Lower lobe of right lung (tissue), 2 donors: ENCODE data around the gene RPL39L. TPM values are rescaled to one million over a fixed set of nuclear protein-coding genes. Genes with fewer than 3 reads are reported as not detected.

Experiments used
- ATAC-seq, 2 donors: fragments of 200-7000 bp; cut with Tn5 transposase; one replicate each; pipeline ENCODE4 v1.9.1; 2020 to 2022; ENCODE audit warnings: mild to moderate bottlenecking in 2 of 2, moderate library complexity in 2 of 2
- DNase-seq: peaks from one replicate; pipeline ENCODE4 v3.0.0-alpha.2; 2020
- H3K27ac ChIP-seq: fragments of 200-600 bp; one replicate; pipeline ENCODE4 v1.8.0; 2022
- H3K27me3 ChIP-seq: fragments of 200-600 bp; one replicate; pipeline ENCODE4 v1.8.0; 2022; ENCODE audit warnings: low read depth
- H3K36me3 ChIP-seq: fragments of 200-600 bp; one replicate; pipeline ENCODE4 v1.8.0; 2022; ENCODE audit warnings: mild to moderate bottlenecking
- H3K4me1 ChIP-seq: fragments of 200-600 bp; one replicate; pipeline ENCODE4 v1.8.0; 2022
- H3K4me3 ChIP-seq: fragments of 200-600 bp; one replicate; pipeline ENCODE4 v1.8.0; 2022; ENCODE audit warnings: mild to moderate bottlenecking
- H3K9me3 ChIP-seq: fragments of 200-600 bp; one replicate; pipeline ENCODE4 v1.8.0; 2022
- intact Hi-C: fragments of 100-400 bp; cut with DNase I; formaldehyde crosslinking; loops from one replicate; pipeline ENCODE4 v1.11.0; 2022
- total RNA-seq: library from RNA; stranded (reverse); fragmentation: NEBNext Ultra II Directional; extraction: Animal tissue kit (Norgen Biotek cat#: 25700); gene quantifications from one replicate; pipeline ENCODE4 v1.2.1, GENCODE V29; 2021
- TF ChIP-seq, protein P1 (sequence below): fragments of 200-600 bp; IDR thresholded peaks from one replicate; pipeline ENCODE4 v1.8.0; 2022; ENCODE audit warnings: antibody characterized with exemption, mild to moderate bottlenecking
- donor health status: DM: no; HTN: yes; CAD: no; lungs with severe emphysema.

RPL39L gene
- total RNA-seq, 1 donor from 2014 or later = 4.8 TPM

DNA sequence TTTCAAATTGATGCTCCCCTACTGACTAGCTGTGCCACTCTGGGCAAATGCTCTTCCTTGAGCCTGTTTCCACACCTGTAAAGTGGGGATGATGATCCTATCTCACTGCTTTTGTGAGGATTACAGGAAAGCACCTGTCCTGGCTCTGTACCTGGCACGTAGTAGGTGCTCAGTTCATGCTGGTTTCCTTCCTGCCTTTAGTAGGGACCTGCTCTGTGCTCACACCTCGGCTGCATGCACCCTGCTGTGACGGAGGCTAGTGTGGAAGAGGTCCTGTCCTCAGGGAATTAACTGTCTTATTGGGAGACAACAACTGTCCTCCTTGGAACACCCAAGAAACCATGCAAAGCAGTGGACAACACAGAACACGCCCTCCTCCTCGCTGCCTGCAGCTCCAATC lies 61.8 kb downstream of the RPL39L start:
- Histone ChIP-seq H3K36me3 (peaks cover 60% of the 10 kb centered on the region), H3K27ac (no peak overlapping the region), H3K4me3 (no peak overlapping the region), H3K9me3 (no peaks in the 10 kb centered on the region), H3K4me1 (no peaks in the 10 kb centered on the region), H3K27me3 (no peaks in the 10 kb centered on the region)
- DNase-seq = no peak
- intact Hi-C loops = no loop called here
- TF ChIP-seq, protein P1, sequence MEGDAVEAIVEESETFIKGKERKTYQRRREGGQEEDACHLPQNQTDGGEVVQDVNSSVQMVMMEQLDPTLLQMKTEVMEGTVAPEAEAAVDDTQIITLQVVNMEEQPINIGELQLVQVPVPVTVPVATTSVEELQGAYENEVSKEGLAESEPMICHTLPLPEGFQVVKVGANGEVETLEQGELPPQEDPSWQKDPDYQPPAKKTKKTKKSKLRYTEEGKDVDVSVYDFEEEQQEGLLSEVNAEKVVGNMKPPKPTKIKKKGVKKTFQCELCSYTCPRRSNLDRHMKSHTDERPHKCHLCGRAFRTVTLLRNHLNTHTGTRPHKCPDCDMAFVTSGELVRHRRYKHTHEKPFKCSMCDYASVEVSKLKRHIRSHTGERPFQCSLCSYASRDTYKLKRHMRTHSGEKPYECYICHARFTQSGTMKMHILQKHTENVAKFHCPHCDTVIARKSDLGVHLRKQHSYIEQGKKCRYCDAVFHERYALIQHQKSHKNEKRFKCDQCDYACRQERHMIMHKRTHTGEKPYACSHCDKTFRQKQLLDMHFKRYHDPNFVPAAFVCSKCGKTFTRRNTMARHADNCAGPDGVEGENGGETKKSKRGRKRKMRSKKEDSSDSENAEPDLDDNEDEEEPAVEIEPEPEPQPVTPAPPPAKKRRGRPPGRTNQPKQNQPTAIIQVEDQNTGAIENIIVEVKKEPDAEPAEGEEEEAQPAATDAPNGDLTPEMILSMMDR = no peak
- ATAC-seq = no peak

DNA sequence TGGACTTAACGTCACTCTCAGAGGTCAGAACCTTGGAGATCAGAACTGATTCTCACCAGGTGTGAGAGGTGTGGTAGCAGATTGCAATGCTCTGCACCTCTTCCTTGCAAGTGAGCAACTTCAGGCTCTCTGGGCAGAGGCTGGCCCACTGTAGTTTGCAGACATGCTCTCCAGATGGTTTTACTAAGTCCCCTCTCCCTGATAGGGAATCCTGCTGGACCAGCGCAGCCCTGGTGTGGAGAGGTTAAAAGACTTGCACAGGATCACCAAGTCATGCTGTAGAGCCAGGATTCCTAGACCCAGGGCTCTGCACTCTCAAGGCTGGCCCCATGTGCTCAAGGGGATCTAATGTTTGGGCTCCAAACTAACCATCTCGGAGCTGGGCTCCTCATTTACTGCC lies 62.2 kb downstream of the RPL39L start:
- DNase-seq (no peak), ATAC-seq (no peak)
- TF ChIP-seq, protein P1 = no peak
- H3K27ac ChIP-seq = no peak overlapping the region
- peaks cover 65% of the 10 kb centered on the region for H3K36me3 ChIP-seq
- no peak overlapping the region for H3K4me3 ChIP-seq
- intact Hi-C loops = no loop called here
- H3K9me3 ChIP-seq = no peaks in the 10 kb centered on the region
- H3K27me3 ChIP-seq = no peaks in the 10 kb centered on the region
- no peaks in the 10 kb centered on the region for H3K4me1 ChIP-seq

DNA sequence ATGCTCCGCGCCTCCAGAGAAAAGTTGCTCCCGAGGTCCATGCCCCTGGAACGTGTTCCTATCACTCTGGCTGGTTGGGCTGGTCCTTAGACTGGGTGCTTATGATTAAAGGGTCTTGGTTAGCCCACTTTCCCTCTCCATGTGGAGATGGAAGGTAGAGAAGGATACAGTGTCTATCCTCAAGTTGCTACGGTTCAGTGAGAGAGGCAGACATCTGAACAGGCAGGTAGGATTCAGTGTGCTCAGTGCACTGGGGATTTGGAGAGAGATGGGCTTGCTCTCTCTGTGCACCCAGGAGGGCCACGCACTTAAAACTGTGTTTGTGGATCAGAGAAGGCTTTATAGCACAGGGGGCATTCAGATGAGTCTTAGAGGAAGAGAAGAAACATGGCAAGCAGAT lies 63.0 kb downstream of the RPL39L start:
- no peak overlapping the region for H3K27ac ChIP-seq
- intact Hi-C loops = no loop called here
- no peak overlapping the region for H3K4me3 ChIP-seq
- H3K27me3 ChIP-seq = no peaks in the 10 kb centered on the region
- no peaks in the 10 kb centered on the region for H3K4me1 ChIP-seq
- no peaks in the 10 kb centered on the region for H3K9me3 ChIP-seq
- DNase-seq = no peak
- no peak for ATAC-seq
- H3K36me3 ChIP-seq = peaks cover 67% of the 10 kb centered on the region
- TF ChIP-seq, protein P1 = no peak

DNA sequence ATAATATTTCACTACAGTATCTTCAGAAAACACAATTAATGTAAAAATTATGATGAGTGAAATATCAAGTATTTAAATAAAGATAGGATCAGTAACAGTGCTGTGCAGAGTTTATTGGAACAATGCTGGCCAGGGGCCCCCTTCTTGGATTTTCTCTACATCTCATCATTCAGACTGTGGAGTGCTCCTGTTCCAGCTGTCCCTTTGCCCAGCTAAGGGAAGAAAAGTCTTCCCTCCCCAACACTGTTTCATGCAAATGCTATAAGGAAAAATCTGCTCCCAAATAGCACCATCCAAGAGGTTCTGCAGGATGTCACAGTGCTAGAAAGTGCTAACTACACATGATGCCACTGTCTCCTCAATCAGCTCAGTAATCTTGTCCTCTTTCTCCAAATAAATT lies 64.5 kb downstream of the RPL39L start:
- H3K4me1 ChIP-seq = no peaks in the 10 kb centered on the region
- H3K36me3 ChIP-seq = peaks cover 71% of the 10 kb centered on the region
- ATAC-seq (no peak), DNase-seq (no peak)
- TF ChIP-seq, protein P1 = no peak
- no peaks in the 10 kb centered on the region for H3K27me3 ChIP-seq
- no peak overlapping the region for H3K4me3 ChIP-seq
- no peaks in the 10 kb centered on the region for H3K9me3 ChIP-seq
- H3K27ac ChIP-seq = no peak overlapping the region
- intact Hi-C loops = no loop called here

DNA sequence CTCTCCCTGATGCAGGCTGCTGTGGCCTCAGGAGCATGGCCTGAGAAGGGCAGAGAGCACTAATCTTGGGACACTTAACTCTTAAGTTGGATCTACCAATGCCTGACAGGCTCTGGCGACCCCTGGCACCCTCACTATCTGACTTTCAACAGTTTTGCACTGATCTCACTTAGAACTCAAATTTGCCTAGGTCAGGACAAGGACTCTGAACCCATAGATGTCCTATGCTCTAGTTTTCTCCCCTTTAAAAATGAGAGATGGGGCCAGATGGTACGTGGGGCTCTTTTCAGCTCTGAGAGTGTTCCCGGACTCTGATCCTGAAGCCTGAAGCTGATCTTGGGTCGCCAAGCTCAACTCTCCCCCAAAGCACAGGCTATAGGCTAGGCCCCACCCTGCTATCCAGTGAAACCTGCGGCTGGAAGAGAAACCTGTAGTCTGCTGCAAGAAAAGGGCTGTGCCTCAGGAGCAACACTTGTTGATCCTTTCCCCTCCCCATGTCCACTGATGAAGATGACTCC lies 65.7 kb downstream of the RPL39L start:
- H3K36me3 ChIP-seq = peaks cover 71% of the 10 kb centered on the region
- no peak overlapping the region for H3K4me3 ChIP-seq
- no peak for ATAC-seq
- H3K27ac ChIP-seq = no peak overlapping the region
- H3K27me3 ChIP-seq = no peaks in the 10 kb centered on the region
- H3K4me1 ChIP-seq = no peaks in the 10 kb centered on the region
- no peaks in the 10 kb centered on the region for H3K9me3 ChIP-seq
- TF ChIP-seq, protein P1 = no peak
- intact Hi-C loops = no loop called here
- no peak for DNase-seq

DNA sequence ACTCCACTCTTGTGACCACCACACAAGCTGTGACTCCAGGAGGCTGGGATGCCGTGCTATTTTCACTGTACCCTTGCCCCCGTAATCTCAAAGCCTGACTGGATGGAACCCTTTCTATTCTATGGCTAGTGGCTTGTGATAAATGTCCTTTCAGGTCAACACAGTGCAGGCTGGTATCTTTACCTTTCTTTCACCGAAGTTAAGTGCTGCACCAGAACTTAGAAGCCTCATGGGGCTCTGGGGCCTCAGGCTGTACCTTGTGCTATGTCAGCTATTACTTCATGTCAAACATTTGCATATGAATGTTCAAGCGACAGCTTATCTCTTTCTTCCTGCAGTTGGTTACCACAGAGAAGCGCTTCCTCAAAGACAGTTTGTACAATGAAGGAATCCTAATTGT lies 66.8 kb downstream of the RPL39L start:
- TF ChIP-seq, protein P1 = no peak
- Histone ChIP-seq H3K4me1 (no peaks in the 10 kb centered on the region), H3K27me3 (no peaks in the 10 kb centered on the region), H3K4me3 (no peak overlapping the region), H3K27ac (no peak overlapping the region), H3K36me3 (peaks cover 61% of the 10 kb centered on the region), H3K9me3 (no peaks in the 10 kb centered on the region)
- intact Hi-C loops = no loop called here
- ATAC-seq = no peak
- no peak for DNase-seq
